Esophagus squamous epithelium (tissue), 4 donors: ENCODE results near the gene TPSB2.

Experiments
- CTCF ChIP-seq, 6 experiments: fragments of 450-650 bp in 4 of 6; fragments of 200-600 bp in 2 of 6; sonication (generic) in 2 of 6; IDR thresholded peaks; one replicate each; pipeline ENCODE4 v1.5.1; 2016 to 2019; ENCODE audit warnings: antibody characterized with exemption in 6 of 6, mild to moderate bottlenecking in 4 of 6, moderate library complexity in 4 of 6
- POLR2A ChIP-seq, 4 donors: fragments of 450-650 bp; IDR thresholded peaks; one replicate each; pipeline ENCODE4 v1.6.1; 2017; ENCODE audit warnings: antibody characterized with exemption in 4 of 4, mild to moderate bottlenecking in 4 of 4, moderate library complexity in 3 of 4

GRCh38 chr16:1216296-1216619 is 13.7 kb downstream of the TPSB2 start:
- TF ChIP-seq CTCF (IDR thresholded peaks at IDR 0.05) (no peak), POLR2A (IDR thresholded peaks at IDR 0.05) (no peak)
